Measurements from ENCODE around the gene RBM38. TPM values are rescaled to one million over a fixed set of nuclear protein-coding genes. Genes with fewer than 3 reads are reported as not detected.
A peak's percentile ranks its signal among the peaks of the same experiment; 100 is the strongest.

The RBM38 gene
- total RNA-seq, 1 donor from 2014 or later: 26.6 TPM

GRCh38 chr20:57398231-57398821, 7.1 kb downstream of the RBM38 start:
- TF ChIP-seq CTCF (IDR thresholded peaks at IDR 0.05) (no peak), EZH2 (IDR thresholded peaks at IDR 0.05) (no peak), EZH2phosphoT487 (IDR thresholded peaks at IDR 0.05) (no peak)
- DNase-seq (ENCODE audit: low spot score): no peak
- Histone ChIP-seq H2AFZ (replicated peaks) (no peak overlapping the region), H3K36me3 (no peaks in the 10 kb centered on the region), H3K9me3 (ENCODE audit: low read depth) (no peaks in the 10 kb centered on the region), H4K20me1 (ENCODE audit: low read depth) (peaks cover 58% of the 10 kb centered on the region), H3K27me3 (no peaks in the 10 kb centered on the region), H3K4me1 (peaks cover 29% of the 10 kb centered on the region), H3K4me3 (no peak overlapping the region), H3K79me2 (ENCODE audit: low read depth) (peaks cover 81% of the 10 kb centered on the region), H3F3A (ENCODE audit: low read depth) (peaks cover 31% of the 10 kb centered on the region), H3K27ac (peak overlapping the region; percentile 23), H3K4me2 (peak overlapping the region; percentile 44), H3K9ac (no peak overlapping the region)
- H3K4me1 Mint-ChIP-seq: peaks cover 44% of the 10 kb centered on the region
- H3K27me3 Mint-ChIP-seq (ENCODE audit: insufficient read depth, low read depth): peaks cover 2% of the 10 kb centered on the region
- H3K9me3 Mint-ChIP-seq: no peaks in the 10 kb centered on the region
- H3K27ac Mint-ChIP-seq: peak overlapping the region; percentile 74
- peak overlapping the region; percentile 31 for H3K4me3 Mint-ChIP-seq
- H3K36me3 Mint-ChIP-seq: peaks cover 17% of the 10 kb centered on the region

- peaks cover 74% of the 10 kb centered on the region for H3K79me2 ChIP-seq (ENCODE audit: low read depth)
- Mint-ChIP-seq H3K27me3 (ENCODE audit: insufficient read depth, low read depth) (peaks cover 2% of the 10 kb centered on the region), H3K27ac (peak overlapping the region; percentile 91), H3K4me3 (no peak overlapping the region), H3K4me1 (peaks cover 37% of the 10 kb centered on the region), H3K36me3 (peaks cover 17% of the 10 kb centered on the region), H3K9me3 (no peaks in the 10 kb centered on the region)
- H3K27me3 ChIP-seq: no peaks in the 10 kb centered on the region
- H3K9ac ChIP-seq: no peak overlapping the region
- no peak overlapping the region for H3K4me3 ChIP-seq
- H3K4me1 ChIP-seq: peaks cover 29% of the 10 kb centered on the region
- H3F3A ChIP-seq (ENCODE audit: low read depth): peaks cover 25% of the 10 kb centered on the region
- TF ChIP-seq CTCF (IDR thresholded peaks at IDR 0.05) (no peak), EZH2phosphoT487 (IDR thresholded peaks at IDR 0.05) (no peak), EZH2 (IDR thresholded peaks at IDR 0.05) (no peak)
- H4K20me1 ChIP-seq (ENCODE audit: low read depth): peaks cover 51% of the 10 kb centered on the region
- peak overlapping the region; percentile 44 for H3K4me2 ChIP-seq
- peak; percentile 58 for DNase-seq (ENCODE audit: low spot score)
- H3K9me3 ChIP-seq (ENCODE audit: low read depth): no peaks in the 10 kb centered on the region
- H2AFZ ChIP-seq (replicated peaks): no peak overlapping the region
- H3K36me3 ChIP-seq: no peaks in the 10 kb centered on the region
- peak overlapping the region; percentile 23 for H3K27ac ChIP-seq
These were observed 7.8 kb downstream of the RBM38 start for GRCh38 chr20:57398901-57399535.

- Mint-ChIP-seq H3K36me3 (peaks cover 17% of the 10 kb centered on the region), H3K9me3 (no peaks in the 10 kb centered on the region), H3K27ac (no peak overlapping the region), H3K4me3 (no peak overlapping the region), H3K4me1 (peaks cover 35% of the 10 kb centered on the region), H3K27me3 (ENCODE audit: insufficient read depth, low read depth) (peaks cover 2% of the 10 kb centered on the region)
- Histone ChIP-seq H3K27ac (no peak overlapping the region), H3K27me3 (no peaks in the 10 kb centered on the region), H3K79me2 (ENCODE audit: low read depth) (peaks cover 72% of the 10 kb centered on the region), H3K4me1 (peaks cover 29% of the 10 kb centered on the region), H3K4me3 (no peak overlapping the region), H3F3A (ENCODE audit: low read depth) (peaks cover 19% of the 10 kb centered on the region), H4K20me1 (ENCODE audit: low read depth) (peaks cover 45% of the 10 kb centered on the region), H3K9me3 (ENCODE audit: low read depth) (no peaks in the 10 kb centered on the region), H3K4me2 (peak overlapping the region; percentile 44), H3K9ac (no peak overlapping the region), H3K36me3 (no peaks in the 10 kb centered on the region), H2AFZ (replicated peaks) (no peak overlapping the region)
- no peak for TF ChIP-seq EZH2 (IDR thresholded peaks at IDR 0.05)
- no peak for TF ChIP-seq EZH2phosphoT487 (IDR thresholded peaks at IDR 0.05)
- no peak for TF ChIP-seq CTCF (IDR thresholded peaks at IDR 0.05)
- no peak for DNase-seq (ENCODE audit: low spot score)
These were observed 8.5 kb downstream of the RBM38 start for GRCh38 chr20:57399587-57400155.

Measured in neural progenitor cell (in vitro differentiated cells).